HG02678 (cell line): ENCODE data around the gene LCN10.
"Not testable (repeated sequence)": the region's sequence is repeated elsewhere in the genome, so short reads cannot be mapped to it uniquely, and the experiment has no call there.

Experiments
- ATAC-seq: cut with Tn5 transposase; IDR thresholded peaks from one replicate; pipeline ENCODE4 v1.9.1; 2021; ENCODE audit warnings: mild to moderate bottlenecking, moderate library complexity; ENCODE audit not compliant: unreplicated experiment

LCN10 gene

GRCh38 chr9:136773386-136774044 lies 30.8 kb upstream of the LCN10 start:
- no peak for ATAC-seq

- no peak for ATAC-seq
These were observed 29.2 kb upstream of the LCN10 start for GRCh38 chr9:136771907-136772415.

- ATAC-seq, result no peak
These were observed 27.0 kb upstream of the LCN10 start for GRCh38 chr9:136769710-136770191.

- not testable (repeated sequence) for ATAC-seq
These were observed 23.8 kb upstream of the LCN10 start for GRCh38 chr9:136766410-136767120.

- peak; percentile 65 for ATAC-seq
These were observed 23.1 kb upstream of the LCN10 start for GRCh38 chr9:136765745-136766409.

GRCh38 chr9:136765041-136765440 lies 22.3 kb upstream of the LCN10 start:
- no peak for ATAC-seq

- no peak for ATAC-seq
These were observed 21.7 kb upstream of the LCN10 start, which contains the start of gene LCN15 for GRCh38 chr9:136764301-136764891. Gene LCN15, minus strand, starts transcription at chr9:136764518. Its CDS starts 30 bp downstream, at chr9:136764488.

GRCh38 chr9:136763649-136764035 lies 20.9 kb upstream of the LCN10 start:
- no peak for ATAC-seq

GRCh38 chr9:136762915-136763648 lies 20.3 kb upstream of the LCN10 start:
- ATAC-seq, result no peak

- no peak for ATAC-seq
These were observed 19.5 kb upstream of the LCN10 start for GRCh38 chr9:136762221-136762691.

- ATAC-seq, result no peak
These were observed 18.8 kb upstream of the LCN10 start for GRCh38 chr9:136761545-136761981.

- ATAC-seq, result not testable (repeated sequence)
These were observed 18.2 kb upstream of the LCN10 start for GRCh38 chr9:136760834-136761544.

- no peak for ATAC-seq
These were observed 17.7 kb upstream of the LCN10 start for GRCh38 chr9:136760424-136760823.

- no peak for ATAC-seq
These were observed 16.9 kb upstream of the LCN10 start for GRCh38 chr9:136759436-136760325.

GRCh38 chr9:136759001-136759400 lies 16.3 kb upstream of the LCN10 start:
- no peak for ATAC-seq

- ATAC-seq, result no peak
These were observed 15.0 kb upstream of the LCN10 start for GRCh38 chr9:136757751-136758140.

GRCh38 chr9:136757328-136757727 lies 14.6 kb upstream of the LCN10 start:
- no peak for ATAC-seq

GRCh38 chr9:136756836-136757235 lies 14.1 kb upstream of the LCN10 start:
- no peak for ATAC-seq

- no peak for ATAC-seq
These were observed 13.3 kb upstream of the LCN10 start for GRCh38 chr9:136756134-136756438.
